ENCODE data around the gene ANXA2. TPM values are rescaled to one million over a fixed set of nuclear protein-coding genes. Genes with fewer than 3 reads are reported as not detected.

Gene ANXA2
- total and polyA plus RNA-seq, 4 donors, result 699 to 1,029 (median 797) TPM

GRCh38 chr15:60426870-60427508, 29.2 kb upstream of the ANXA2 start:
- intact Hi-C loops (cut with DNase I), result loop anchor here in 1 of 2 donors (2.0 kb wide), 1 partner anchor 66 kb away; no protein-coding TSS in a partner anchor
- WGBS, 2 donors, result 4 to 6% methylated on average over 2 of the region's 2 CpGs

GRCh38 chr15:60425461-60425860, 27.7 kb upstream of the ANXA2 start:
- Histone ChIP-seq H3K4me3 (ENCODE audit: low read length in 2 of 2) (no peak overlapping the region), H3K9me3 (ENCODE audit: control insufficient read depth, low read length) (no peaks in the 10 kb centered on the region), H3K27me3 (ENCODE audit: control insufficient read depth in 1 of 2, insufficient read depth in 2 of 2, low read length in 1 of 2) (no peaks in the 10 kb centered on the region), H3K36me3 (ENCODE audit: control insufficient read depth in 1 of 2, insufficient read depth in 2 of 2, low read length in 1 of 2) (no peaks in the 10 kb centered on the region), H3K4me1 (ENCODE audit: control insufficient read depth in 1 of 2, insufficient read depth in 2 of 2, low read length in 2 of 2) (peaks cover 0 to 1% of the 10 kb centered on the region in 2 donors), H3K27ac (ENCODE audit: low read depth in 1 of 2, low read length in 2 of 2) (no peak overlapping the region)
- WGBS, 2 donors, result 75 to 81% methylated on average over 2 of the region's 2 CpGs
- intact Hi-C loops (cut with DNase I), result no loop called here
- no peak for DNase-seq
- no peak for ATAC-seq (ENCODE audit: low FRiP score)

More at GRCh38 chr15:60426870-60427508, 29.2 kb upstream of the ANXA2 start:
- DNase-seq (no peak), ATAC-seq (ENCODE audit: low FRiP score) (peak; percentile 67)
- Histone ChIP-seq H3K4me1 (ENCODE audit: control insufficient read depth in 1 of 2, insufficient read depth in 2 of 2, low read length in 2 of 2) (no peaks in the 10 kb centered on the region), H3K36me3 (ENCODE audit: control insufficient read depth in 1 of 2, insufficient read depth in 2 of 2, low read length in 1 of 2) (peaks cover 0 to 2% of the 10 kb centered on the region in 2 donors), H3K4me3 (ENCODE audit: low read length in 2 of 2) (no peak overlapping the region), H3K27me3 (ENCODE audit: control insufficient read depth in 1 of 2, insufficient read depth in 2 of 2, low read length in 1 of 2) (no peaks in the 10 kb centered on the region), H3K27ac (ENCODE audit: low read depth in 1 of 2, low read length in 2 of 2) (peak overlapping the region; percentile 14 to 63), H3K9me3 (ENCODE audit: control insufficient read depth, low read length) (no peaks in the 10 kb centered on the region)

- no peak overlapping the region for H3K27ac ChIP-seq (ENCODE audit: low read depth in 1 of 2, low read length in 2 of 2)
- intact Hi-C loops (cut with DNase I), result loop anchor here in 1 of 2 donors (5.0 kb wide), 1 partner anchor 62 kb away; no protein-coding TSS in a partner anchor
- no peak for ATAC-seq (ENCODE audit: low FRiP score)
Observed at GRCh38 chr15:60424006-60424405, 26.2 kb upstream of the ANXA2 start.

GRCh38 chr15:60423537-60423936, 25.8 kb upstream of the ANXA2 start:
- H3K4me1 ChIP-seq (ENCODE audit: control insufficient read depth in 1 of 2, insufficient read depth in 2 of 2, low read length in 2 of 2), result peaks cover 0 to 1% of the 10 kb centered on the region in 2 donors

More at GRCh38 chr15:60424006-60424405, 26.2 kb upstream of the ANXA2 start:
- Histone ChIP-seq H3K4me3 (ENCODE audit: low read length in 2 of 2) (no peak overlapping the region), H3K27me3 (ENCODE audit: control insufficient read depth in 1 of 2, insufficient read depth in 2 of 2, low read length in 1 of 2) (no peaks in the 10 kb centered on the region), H3K9me3 (ENCODE audit: control insufficient read depth, low read length) (no peaks in the 10 kb centered on the region), H3K36me3 (ENCODE audit: control insufficient read depth in 1 of 2, insufficient read depth in 2 of 2, low read length in 1 of 2) (no peaks in the 10 kb centered on the region), H3K4me1 (ENCODE audit: control insufficient read depth in 1 of 2, insufficient read depth in 2 of 2, low read length in 2 of 2) (peaks cover 0 to 1% of the 10 kb centered on the region in 2 donors)
- 93 to 97% methylated on average over 1 of the region's 1 CpG for WGBS, 2 donors
- no peak for DNase-seq

GRCh38 chr15:60421544-60421943, 23.8 kb upstream of the ANXA2 start:
- Histone ChIP-seq H3K4me1 (ENCODE audit: control insufficient read depth in 1 of 2, insufficient read depth in 2 of 2, low read length in 2 of 2) (peaks cover 0 to 1% of the 10 kb centered on the region in 2 donors), H3K9me3 (ENCODE audit: control insufficient read depth, low read length) (no peaks in the 10 kb centered on the region), H3K36me3 (ENCODE audit: control insufficient read depth in 1 of 2, insufficient read depth in 2 of 2, low read length in 1 of 2) (no peaks in the 10 kb centered on the region), H3K27ac (ENCODE audit: low read depth in 1 of 2, low read length in 2 of 2) (no peak overlapping the region), H3K27me3 (ENCODE audit: control insufficient read depth in 1 of 2, insufficient read depth in 2 of 2, low read length in 1 of 2) (no peaks in the 10 kb centered on the region), H3K4me3 (ENCODE audit: low read length in 2 of 2) (no peak overlapping the region)
- 12 to 14% methylated on average over 1 of the region's 1 CpG for WGBS, 2 donors
- ATAC-seq (ENCODE audit: low FRiP score) (no peak), DNase-seq (no peak)
- intact Hi-C loops (cut with DNase I), result loop anchor here in 1 of 2 donors (5.0 kb wide), 1 partner anchor 59 kb away; no protein-coding TSS in a partner anchor

More at GRCh38 chr15:60423537-60423936, 25.8 kb upstream of the ANXA2 start:
- WGBS, 2 donors, result 0 to 2% methylated on average over 2 of the region's 2 CpGs
- H3K36me3 ChIP-seq (ENCODE audit: control insufficient read depth in 1 of 2, insufficient read depth in 2 of 2, low read length in 1 of 2), result no peaks in the 10 kb centered on the region
- no peaks in the 10 kb centered on the region for H3K9me3 ChIP-seq (ENCODE audit: control insufficient read depth, low read length)
- no peak overlapping the region for H3K4me3 ChIP-seq (ENCODE audit: low read length in 2 of 2)
- intact Hi-C loops (cut with DNase I), result loop anchor here in 1 of 2 donors (5.0 kb wide), 1 partner anchor 61 kb away; no protein-coding TSS in a partner anchor
- DNase-seq, result no peak
- H3K27ac ChIP-seq (ENCODE audit: low read depth in 1 of 2, low read length in 2 of 2), result no peak overlapping the region
- no peaks in the 10 kb centered on the region for H3K27me3 ChIP-seq (ENCODE audit: control insufficient read depth in 1 of 2, insufficient read depth in 2 of 2, low read length in 1 of 2)
- ATAC-seq (ENCODE audit: low FRiP score), result no peak

- Histone ChIP-seq H3K9me3 (ENCODE audit: control insufficient read depth, low read length) (no peaks in the 10 kb centered on the region), H3K36me3 (ENCODE audit: control insufficient read depth in 1 of 2, insufficient read depth in 2 of 2, low read length in 1 of 2) (no peaks in the 10 kb centered on the region), H3K4me3 (ENCODE audit: low read length in 2 of 2) (no peak overlapping the region), H3K4me1 (ENCODE audit: control insufficient read depth in 1 of 2, insufficient read depth in 2 of 2, low read length in 2 of 2) (peaks cover 0 to 1% of the 10 kb centered on the region in 2 donors), H3K27ac (ENCODE audit: low read depth in 1 of 2, low read length in 2 of 2) (no peak overlapping the region), H3K27me3 (ENCODE audit: control insufficient read depth in 1 of 2, insufficient read depth in 2 of 2, low read length in 1 of 2) (no peaks in the 10 kb centered on the region)
- intact Hi-C loops (cut with DNase I), result loop anchor here in 1 of 2 donors (5.0 kb wide), 1 partner anchor 58 kb away; no protein-coding TSS in a partner anchor
- DNase-seq (no peak), ATAC-seq (ENCODE audit: low FRiP score) (no peak)
- 12 to 22% methylated on average over 2 of the region's 2 CpGs for WGBS, 2 donors
Observed at GRCh38 chr15:60420203-60420716, 22.5 kb upstream of the ANXA2 start.

- no peak overlapping the region for H3K4me3 ChIP-seq (ENCODE audit: low read length in 2 of 2)
- H3K27ac ChIP-seq (ENCODE audit: low read depth in 1 of 2, low read length in 2 of 2), result no peak overlapping the region
- no peaks in the 10 kb centered on the region for H3K27me3 ChIP-seq (ENCODE audit: control insufficient read depth in 1 of 2, insufficient read depth in 2 of 2, low read length in 1 of 2)
- no peaks in the 10 kb centered on the region for H3K36me3 ChIP-seq (ENCODE audit: control insufficient read depth in 1 of 2, insufficient read depth in 2 of 2, low read length in 1 of 2)
- intact Hi-C loops (cut with DNase I), result loop anchor here in 1 of 2 donors (5.0 kb wide), 1 partner anchor 57 kb away; no protein-coding TSS in a partner anchor
- no peak for DNase-seq
- WGBS, 2 donors, result 27 to 32% methylated on average over 2 of the region's 2 CpGs
- ATAC-seq (ENCODE audit: low FRiP score), result no peak
- no peaks in the 10 kb centered on the region for H3K9me3 ChIP-seq (ENCODE audit: control insufficient read depth, low read length)
- H3K4me1 ChIP-seq (ENCODE audit: control insufficient read depth in 1 of 2, insufficient read depth in 2 of 2, low read length in 2 of 2), result peaks cover 0 to 1% of the 10 kb centered on the region in 2 donors
Observed at GRCh38 chr15:60419753-60420152, 22.0 kb upstream of the ANXA2 start.

- H3K27ac ChIP-seq (ENCODE audit: low read depth in 1 of 2, low read length in 2 of 2), result no peak overlapping the region
- peaks cover 1 to 4% of the 10 kb centered on the region in 2 donors for H3K4me1 ChIP-seq (ENCODE audit: control insufficient read depth in 1 of 2, insufficient read depth in 2 of 2, low read length in 2 of 2)
- H3K4me3 ChIP-seq (ENCODE audit: low read length in 2 of 2), result no peak overlapping the region
- intact Hi-C loops (cut with DNase I), result no loop called here
- DNase-seq (no peak), ATAC-seq (ENCODE audit: low FRiP score) (no peak)
- WGBS, 2 donors, result 92 to 93% methylated on average over 3 of the region's 3 CpGs
- no peaks in the 10 kb centered on the region for H3K27me3 ChIP-seq (ENCODE audit: control insufficient read depth in 1 of 2, insufficient read depth in 2 of 2, low read length in 1 of 2)
- H3K9me3 ChIP-seq (ENCODE audit: control insufficient read depth, low read length), result no peaks in the 10 kb centered on the region
- H3K36me3 ChIP-seq (ENCODE audit: control insufficient read depth in 1 of 2, insufficient read depth in 2 of 2, low read length in 1 of 2), result no peaks in the 10 kb centered on the region
Observed at GRCh38 chr15:60418096-60418495, 20.3 kb upstream of the ANXA2 start.

Measured in aorta (tissue), 5 donors.